Measurements from ENCODE around the gene RIBC2.
"Not testable (repeated sequence)": the region's sequence is repeated elsewhere in the genome, so short reads cannot be mapped to it uniquely, and the experiment has no call there.

Gene RIBC2

DNA sequence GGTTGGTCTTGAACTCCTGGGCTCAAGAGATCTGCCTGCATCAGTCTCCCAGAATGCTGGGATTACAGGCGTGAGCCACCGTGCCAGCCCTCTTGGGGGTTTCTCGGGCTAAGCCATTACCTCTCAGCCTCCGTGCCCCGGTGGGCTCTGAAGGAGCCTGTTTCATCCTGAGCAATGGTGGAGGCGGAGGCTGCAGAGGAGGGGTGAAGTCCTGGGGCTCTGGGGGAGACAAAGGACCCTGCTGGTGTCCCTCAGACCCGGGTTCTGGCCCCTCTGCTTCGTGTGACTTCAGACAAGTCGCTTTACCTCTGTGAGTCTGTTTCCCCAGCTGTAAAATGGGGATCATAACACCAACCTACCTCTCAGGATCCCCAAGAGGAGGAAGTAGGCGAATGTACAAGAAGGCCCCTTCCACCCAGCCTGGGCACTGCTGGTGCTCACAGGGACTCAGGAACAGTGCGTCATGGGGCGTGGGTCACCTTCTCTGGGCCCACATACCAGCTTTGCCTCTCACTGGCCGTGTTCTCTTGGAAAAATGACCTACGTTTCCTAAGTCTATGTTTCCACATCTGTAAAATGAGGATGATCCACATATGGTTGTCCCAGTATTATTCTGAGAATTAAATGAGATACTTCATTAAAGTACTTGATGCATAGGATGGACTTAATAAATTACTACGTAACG lies 36.8 kb downstream of the RIBC2 start:
- no peak for DNase-seq (ENCODE audit: low spot score)

GRCh38 chr22:45450921-45451651 lies 37.6 kb downstream of the RIBC2 start:
- no peak for DNase-seq (ENCODE audit: low spot score)

DNA sequence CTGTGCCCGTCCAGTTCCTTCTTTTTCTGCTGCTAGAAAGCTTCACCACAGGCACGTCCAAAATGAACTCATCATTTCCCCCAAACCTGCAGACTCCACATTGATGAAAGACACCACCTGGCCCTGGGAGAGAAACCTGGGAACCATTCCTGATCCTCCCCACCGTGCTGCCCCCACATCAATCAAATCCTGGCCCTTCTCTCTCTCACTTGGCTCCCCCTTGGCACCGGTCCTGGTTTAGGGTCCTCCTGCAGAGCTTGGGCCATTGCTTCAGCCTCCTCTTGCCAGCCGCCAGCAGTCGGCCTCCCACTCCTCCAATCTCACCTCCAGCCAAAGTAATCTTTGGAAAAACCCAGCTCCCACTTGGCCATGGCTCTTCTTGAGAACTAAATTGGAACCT lies 38.5 kb downstream of the RIBC2 start:
- DNase-seq (ENCODE audit: low spot score): no peak

DNA sequence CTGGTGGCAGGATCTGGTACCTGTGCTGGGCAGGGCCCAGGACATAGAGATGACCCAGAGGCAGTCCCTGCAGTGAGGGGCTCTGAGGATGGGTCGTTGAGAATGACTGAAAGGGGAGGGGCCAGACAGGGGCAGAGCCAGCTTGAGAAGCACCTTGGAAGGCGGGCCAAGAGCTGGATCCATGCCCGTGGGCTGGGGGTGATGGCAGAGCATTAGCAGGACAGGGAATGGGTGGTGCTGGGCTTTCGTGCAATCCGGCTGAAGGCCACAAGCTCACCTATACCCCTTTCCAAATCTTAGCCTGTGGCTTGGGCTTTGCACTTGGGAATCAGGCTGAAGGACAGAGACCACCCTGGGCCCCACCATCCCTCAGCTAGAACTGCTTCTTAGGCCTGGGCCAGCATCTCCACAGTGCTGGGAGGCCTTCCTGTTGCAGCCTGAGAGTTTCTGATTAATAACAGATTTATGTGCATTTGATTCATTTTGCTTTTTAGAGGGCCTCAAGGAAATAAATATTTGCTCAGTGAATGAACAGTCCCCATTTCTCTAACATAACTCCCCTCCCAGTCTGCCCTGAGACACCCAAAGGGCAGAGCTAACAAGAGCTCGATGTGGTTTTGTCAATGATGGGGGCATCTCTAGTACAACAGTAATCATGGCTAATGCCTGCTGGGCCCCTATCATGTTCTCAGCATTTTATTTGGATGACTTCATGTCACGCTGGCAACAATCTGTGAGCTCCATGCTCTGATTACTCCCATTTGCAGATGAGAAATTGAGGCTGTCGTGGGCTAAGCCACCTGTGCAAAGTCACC lies 39.3 kb downstream of the RIBC2 start:
- DNase-seq (ENCODE audit: low spot score): no peak

DNA sequence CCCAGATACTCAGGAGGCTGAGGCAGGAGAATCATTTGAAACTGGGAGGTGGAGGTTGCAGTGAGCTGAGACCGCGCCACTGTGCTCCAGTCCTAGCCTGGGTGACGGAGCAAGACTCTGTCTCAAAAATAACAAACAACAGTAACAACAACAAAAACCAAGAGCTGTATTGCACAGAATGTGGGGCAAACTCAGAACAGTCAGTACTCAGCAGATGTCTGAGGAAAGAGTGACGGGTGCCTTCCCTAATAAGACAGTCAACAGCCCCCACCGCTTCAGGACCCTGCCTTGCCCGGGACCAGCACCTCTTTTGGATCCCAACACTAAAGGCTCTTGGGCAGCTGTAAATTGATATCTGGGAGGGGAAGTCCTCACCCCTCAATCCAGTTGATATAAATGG lies 40.3 kb downstream of the RIBC2 start:
- no peak for DNase-seq (ENCODE audit: low spot score)

- no peak for DNase-seq (ENCODE audit: low spot score)
Measured at GRCh38 chr22:45454275-45454674, 40.8 kb downstream of the RIBC2 start.

DNA sequence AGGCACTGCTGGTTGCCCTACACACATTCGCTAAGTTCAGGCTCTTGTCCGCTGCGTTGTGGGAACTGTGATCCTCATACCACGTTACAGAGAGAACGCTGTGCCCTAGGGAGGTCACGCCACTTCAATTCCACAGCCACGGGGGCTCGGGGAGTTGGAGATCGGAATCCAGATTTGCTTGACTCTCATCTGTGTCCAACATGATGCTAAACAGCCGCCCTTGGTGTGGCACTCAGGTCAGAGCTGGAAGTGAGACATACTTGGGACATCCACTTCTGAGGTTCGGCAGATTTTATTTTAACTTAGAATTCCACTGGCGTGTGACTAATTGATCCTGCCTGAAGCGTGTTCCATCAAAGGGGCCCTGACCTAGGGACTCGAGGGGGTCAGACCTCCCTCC lies 41.7 kb downstream of the RIBC2 start:
- DNase-seq (ENCODE audit: low spot score): no peak

DNA sequence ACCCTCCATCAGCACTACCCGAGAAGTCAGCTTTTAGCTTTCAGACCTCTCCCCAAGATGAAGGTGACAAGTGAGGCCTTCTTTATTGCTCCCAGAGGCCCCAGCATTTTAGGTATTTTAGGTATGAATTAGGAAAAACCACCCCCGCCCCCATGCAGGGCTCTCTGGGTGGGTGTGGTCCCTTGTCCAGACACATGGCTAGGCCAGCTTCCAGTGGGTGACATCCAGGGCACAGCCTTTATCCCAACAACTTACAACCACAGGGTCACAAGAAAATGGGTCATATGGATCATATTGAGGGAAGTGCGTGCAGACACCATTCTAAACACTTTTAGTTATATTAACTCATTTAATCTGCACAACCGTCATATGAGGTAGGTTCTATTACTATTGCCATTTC lies 42.1 kb downstream of the RIBC2 start:
- DNase-seq (ENCODE audit: low spot score): no peak

GRCh38 chr22:45456811-45457210 lies 43.3 kb downstream of the RIBC2 start:
- DNase-seq (ENCODE audit: low spot score): no peak

DNA sequence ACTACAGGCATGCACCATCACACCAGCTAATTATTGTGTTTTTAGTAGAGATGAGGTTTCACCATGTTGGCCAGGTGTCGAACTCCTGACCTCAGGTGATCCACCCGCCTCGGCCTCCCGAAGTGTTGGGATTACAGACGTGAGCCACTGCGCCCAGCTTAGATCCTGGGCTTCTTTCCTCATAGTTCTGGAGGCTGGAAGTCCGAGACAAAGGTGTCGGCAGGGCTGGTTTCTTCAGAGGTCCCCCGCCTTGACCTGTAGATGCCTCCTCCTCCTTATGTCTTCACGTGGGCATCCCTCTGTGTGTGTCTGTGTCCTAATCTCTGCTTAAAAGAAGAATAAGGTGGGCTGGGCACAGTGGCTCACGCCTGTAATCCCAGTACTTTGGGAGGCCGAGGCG lies 45.0 kb downstream of the RIBC2 start:
- no peak for DNase-seq (ENCODE audit: low spot score)

DNA sequence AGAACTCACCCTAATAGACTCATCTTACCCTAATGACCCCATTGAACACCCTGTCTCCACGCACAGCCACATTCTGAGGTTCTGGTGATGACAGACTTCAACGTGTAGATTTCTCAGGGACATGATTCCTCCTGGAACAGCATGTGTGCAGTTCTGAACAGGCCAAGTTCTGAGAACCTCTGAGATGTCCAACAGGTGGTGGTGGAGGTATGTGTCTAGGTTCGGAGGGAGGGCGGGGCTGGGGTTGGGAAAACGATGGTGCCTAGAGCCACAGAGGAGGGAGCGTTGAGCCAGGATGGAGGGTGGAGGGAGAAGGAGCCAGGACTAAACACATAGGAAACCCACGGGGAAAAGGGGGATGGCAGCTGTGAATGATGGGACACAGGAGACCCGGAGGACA lies 45.7 kb downstream of the RIBC2 start:
- DNase-seq (ENCODE audit: low spot score): no peak

DNA sequence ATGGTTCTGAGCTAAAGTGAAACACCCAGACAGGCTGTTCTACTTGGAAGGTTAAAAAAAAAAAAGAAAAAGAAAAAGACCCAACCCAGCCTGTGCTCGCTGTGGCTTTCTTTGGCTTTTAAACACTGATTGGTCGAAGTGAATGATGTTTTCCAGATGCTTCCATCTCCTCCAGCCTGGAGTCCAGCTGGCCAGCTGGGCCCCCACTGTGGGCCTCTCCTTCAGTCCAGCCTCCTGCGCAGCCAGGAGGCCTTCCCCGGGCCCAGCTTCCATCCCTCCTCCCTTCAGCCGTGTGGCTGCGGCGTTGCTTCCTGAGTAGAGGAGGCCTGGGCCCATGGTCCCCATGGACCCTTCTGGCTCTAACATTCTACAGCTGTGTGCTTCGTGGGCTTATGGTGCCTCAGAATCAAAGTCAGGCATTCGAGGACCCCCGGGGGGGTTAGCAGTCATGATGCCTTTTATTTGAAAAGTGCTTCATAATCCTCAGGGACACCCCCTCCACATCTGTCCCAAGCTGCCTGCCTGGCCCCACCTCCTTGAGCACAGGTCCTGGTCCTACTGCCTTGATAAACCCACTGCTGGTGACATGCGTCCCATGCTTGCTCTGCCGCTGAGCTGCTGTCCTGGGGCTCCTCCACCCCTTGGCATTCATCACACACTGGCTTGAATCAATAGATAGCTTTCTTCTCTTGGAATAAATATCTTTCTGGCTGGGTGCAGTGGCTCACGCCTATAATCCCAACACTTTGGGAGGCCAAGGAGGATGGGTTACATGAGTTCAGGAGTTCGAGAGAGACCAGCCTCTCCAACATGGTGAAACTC lies 47.0 kb downstream of the RIBC2 start:
- no peak for DNase-seq (ENCODE audit: low spot score)

DNA sequence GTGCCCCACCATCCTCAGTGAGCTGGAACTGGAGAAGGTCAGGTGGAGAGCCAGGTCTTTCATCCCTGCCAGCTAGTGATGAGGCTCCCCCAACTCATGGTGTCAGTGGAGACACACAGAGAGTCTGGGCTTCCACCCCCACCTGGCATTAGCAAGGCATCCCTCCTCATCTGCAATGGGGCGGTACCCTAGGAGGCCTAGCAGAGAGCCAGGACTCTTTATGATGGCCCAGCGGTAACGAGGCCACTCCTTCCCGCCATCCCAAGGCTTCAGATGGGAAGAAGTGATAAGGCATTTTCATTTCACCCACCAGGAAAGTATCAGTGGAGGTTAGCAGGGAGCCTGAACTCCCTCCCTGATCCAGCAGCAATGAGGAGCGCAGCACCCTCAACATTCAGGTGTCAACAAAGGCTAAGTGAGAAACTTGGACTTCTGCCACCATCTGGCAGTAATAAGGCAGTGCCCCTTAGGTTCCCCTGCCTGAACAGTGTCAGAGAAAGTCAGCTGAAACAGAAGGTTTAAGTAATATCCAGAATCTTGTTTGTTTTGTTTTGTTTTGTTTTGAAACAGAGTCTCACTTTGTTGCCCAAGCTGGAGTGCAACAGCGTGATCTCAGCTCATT lies 48.7 kb downstream of the RIBC2 start:
- DNase-seq (ENCODE audit: low spot score): no peak

DNA sequence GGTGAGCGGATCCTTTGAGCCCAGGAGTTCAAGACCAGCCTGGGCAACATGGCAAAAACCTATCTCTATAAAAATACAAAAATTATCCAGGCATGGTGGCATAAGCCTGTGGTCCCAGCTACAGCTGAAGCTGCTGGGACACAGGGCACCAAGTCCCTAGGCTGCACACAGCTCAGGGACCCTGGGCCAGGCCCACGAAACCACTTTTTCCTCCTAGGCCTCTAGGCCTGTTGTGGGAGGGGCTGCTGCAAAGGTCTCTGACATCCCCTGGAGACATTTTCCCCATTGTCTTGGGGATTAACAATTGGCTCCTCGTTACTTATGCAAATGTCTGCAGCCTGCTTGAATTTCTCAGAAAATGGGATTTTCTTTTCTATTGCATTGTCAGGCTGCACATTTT lies 50.2 kb downstream of the RIBC2 start:
- DNase-seq (ENCODE audit: low spot score): not testable (repeated sequence)

DNA sequence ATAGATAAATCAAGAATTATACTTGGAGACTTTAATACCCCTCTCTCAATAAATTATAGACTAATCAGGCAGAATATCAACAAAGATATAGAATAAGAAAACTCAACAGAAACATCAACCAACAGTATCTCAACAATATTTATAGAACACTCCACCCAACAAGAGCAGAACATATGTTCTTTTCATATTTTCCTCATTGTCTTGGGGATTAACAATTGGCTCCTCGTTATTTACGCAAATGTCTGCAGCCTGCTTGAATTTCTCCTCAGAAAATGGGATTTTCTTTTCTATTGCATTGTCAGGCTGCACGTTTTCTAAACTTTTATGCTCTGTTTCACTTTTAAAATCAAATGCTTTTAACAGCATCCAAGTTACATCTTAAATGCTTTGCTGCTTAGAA lies 52.1 kb downstream of the RIBC2 start:
- no peak for DNase-seq (ENCODE audit: low spot score)

GRCh38 chr22:45468872-45469271 lies 55.4 kb downstream of the RIBC2 start:
- DNase-seq (ENCODE audit: low spot score): no peak

DNA sequence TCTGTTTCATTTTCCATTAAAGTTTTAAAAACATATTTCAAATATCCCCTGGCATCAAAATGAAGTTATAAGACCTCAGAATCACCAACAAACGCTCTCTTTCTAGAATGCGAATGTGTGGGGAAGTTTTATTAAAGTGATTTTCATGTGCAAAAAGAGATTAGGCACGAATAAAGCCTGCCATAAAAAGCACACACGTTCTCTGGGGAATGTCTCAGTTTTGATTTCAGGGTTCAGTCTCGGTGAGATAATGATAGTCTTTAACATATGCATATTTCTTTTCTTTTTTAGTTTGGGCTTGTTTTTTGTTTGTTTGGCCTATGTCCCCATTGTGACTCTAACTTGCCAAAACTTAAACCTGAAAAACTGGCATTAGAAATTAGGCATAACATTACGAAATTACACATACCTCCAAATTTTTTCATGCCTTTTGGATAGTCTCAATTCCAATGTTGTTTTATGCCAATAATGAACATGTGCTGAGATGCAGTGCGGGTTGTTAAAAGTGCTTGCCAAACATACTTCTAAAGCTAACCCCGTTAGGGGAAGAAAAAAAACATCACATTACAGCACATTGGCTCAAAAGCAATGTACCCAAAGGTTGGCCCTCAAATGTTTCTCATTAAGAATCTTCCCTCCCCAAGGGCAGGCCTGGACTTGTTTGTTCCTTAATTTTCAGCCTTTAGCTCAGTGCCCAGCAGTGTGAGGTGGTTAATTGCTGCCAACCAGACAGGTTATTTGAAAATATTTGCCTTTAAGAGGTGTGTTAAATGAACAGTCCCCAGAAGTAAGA lies 56.0 kb downstream of the RIBC2 start:
- no peak for DNase-seq (ENCODE audit: low spot score)

DNA sequence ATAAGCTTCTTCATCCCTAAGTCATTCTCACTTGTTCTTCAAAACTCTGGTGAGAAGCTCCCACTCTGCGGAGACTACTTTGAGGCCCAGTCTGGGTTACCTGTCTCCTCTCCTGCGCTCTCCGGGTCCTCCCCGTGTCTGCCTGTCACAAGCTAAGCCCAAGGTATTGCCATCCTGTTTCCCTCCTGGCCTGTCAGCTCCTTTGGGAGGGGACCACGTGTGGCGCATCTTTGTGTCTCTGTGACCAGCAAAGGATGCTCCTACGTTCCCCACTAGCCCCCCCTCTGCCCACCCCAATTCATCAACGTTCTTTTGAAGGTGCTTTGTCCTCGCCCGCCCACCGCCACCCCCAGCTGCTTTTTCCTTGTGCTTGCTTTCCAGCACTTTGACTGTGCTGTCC lies 57.4 kb downstream of the RIBC2 start:
- DNase-seq (ENCODE audit: low spot score): no peak

- DNase-seq (ENCODE audit: low spot score): no peak
Measured at GRCh38 chr22:45472426-45472825, 58.9 kb downstream of the RIBC2 start.

- no peak for DNase-seq (ENCODE audit: low spot score)
Measured at GRCh38 chr22:45473626-45474237, 60.2 kb downstream of the RIBC2 start.
